Measurements from ENCODE around the gene MCF2L.

MCF2L gene

DNA sequence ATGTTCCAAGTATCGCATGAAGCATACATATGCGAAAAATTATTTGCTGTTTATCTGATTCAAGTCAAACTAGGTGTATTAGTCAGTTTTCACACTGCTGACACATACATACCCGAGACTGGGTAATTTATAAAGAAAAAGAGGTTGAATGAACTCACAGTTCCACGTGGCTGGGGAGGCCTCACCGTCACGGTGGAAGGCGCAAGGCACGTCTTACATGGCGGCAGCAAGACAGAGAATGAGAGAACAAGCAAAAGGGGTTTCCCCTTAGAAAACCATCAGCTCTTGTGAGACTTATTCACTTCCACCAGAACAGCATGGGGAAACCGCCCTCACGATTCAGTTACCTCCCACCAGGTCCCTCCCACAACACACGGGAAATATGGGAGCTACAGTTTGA, 176.5 kb downstream of the MCF2L start:
- no peaks in the 10 kb centered on the region for H3K27me3 ChIP-seq (ENCODE audit: insufficient read depth, poor library complexity, severe bottlenecking)
- H3K27ac ChIP-seq (replicated peaks) = no peak overlapping the region
- no peak for TF ChIP-seq POLR2AphosphoS5 (IDR thresholded peaks at IDR 0.05; ENCODE audit: low read depth)
- TF ChIP-seq GABPA (IDR thresholded peaks at IDR 0.05; ENCODE audit: low read depth) = no peak
- TF ChIP-seq SPI1 (IDR thresholded peaks at IDR 0.05; ENCODE audit: borderline replicate concordance, low read depth) = no peak
- TF ChIP-seq CTCF (IDR thresholded peaks at IDR 0.05; ENCODE audit: insufficient read depth, low read length) = no peak
- TF ChIP-seq, protein P1, sequence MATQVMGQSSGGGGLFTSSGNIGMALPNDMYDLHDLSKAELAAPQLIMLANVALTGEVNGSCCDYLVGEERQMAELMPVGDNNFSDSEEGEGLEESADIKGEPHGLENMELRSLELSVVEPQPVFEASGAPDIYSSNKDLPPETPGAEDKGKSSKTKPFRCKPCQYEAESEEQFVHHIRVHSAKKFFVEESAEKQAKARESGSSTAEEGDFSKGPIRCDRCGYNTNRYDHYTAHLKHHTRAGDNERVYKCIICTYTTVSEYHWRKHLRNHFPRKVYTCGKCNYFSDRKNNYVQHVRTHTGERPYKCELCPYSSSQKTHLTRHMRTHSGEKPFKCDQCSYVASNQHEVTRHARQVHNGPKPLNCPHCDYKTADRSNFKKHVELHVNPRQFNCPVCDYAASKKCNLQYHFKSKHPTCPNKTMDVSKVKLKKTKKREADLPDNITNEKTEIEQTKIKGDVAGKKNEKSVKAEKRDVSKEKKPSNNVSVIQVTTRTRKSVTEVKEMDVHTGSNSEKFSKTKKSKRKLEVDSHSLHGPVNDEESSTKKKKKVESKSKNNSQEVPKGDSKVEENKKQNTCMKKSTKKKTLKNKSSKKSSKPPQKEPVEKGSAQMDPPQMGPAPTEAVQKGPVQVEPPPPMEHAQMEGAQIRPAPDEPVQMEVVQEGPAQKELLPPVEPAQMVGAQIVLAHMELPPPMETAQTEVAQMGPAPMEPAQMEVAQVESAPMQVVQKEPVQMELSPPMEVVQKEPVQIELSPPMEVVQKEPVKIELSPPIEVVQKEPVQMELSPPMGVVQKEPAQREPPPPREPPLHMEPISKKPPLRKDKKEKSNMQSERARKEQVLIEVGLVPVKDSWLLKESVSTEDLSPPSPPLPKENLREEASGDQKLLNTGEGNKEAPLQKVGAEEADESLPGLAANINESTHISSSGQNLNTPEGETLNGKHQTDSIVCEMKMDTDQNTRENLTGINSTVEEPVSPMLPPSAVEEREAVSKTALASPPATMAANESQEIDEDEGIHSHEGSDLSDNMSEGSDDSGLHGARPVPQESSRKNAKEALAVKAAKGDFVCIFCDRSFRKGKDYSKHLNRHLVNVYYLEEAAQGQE (IDR thresholded peaks at IDR 0.05; ENCODE audit: insufficient replicate concordance, low read depth) = no peak
- DNase-seq (ENCODE audit: low read depth in 1 of 2, low spot score in 1 of 2) = no peak
- no peak overlapping the region for H3K4me3 ChIP-seq (replicated peaks; ENCODE audit: insufficient read depth, low read length)

DNA sequence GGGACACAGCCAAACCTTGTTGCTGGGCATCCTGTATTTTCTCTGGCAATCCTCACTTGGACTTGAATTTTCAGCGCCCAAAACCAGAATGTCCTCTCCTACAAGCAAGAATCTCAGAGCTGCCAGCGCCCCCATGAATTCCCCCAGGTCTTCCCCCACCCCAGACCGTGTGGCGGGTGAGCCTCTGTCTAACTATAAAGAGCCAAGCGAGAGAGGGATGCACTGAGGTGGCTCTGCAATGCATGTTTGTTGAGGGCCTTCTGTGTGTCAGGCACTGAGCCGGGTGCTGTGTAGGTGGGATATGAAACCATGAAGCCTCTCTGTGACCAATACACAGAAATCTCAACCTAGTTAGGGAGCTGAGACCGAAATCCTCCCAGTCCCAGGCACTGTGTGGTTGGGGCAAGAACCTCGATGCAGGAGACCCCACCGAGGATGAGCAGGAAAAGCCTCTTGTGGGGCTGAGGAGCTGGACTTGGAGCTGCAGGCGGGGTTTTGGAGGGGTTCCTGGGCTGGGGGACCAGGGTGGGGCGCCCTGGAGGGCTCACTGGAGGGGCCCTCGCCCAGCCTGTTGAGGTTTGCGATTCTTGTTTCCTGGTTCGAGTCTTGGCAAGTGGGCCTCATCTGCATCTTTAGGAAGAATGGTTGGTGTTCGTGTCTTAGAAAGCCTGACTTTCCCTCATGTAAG, 177.0 kb downstream of the MCF2L start:
- TF ChIP-seq GABPA (IDR thresholded peaks at IDR 0.05; ENCODE audit: low read depth) = no peak
- no peak overlapping the region for H3K4me3 ChIP-seq (replicated peaks; ENCODE audit: insufficient read depth, low read length)
- no peaks in the 10 kb centered on the region for H3K27me3 ChIP-seq (ENCODE audit: insufficient read depth, poor library complexity, severe bottlenecking)
- DNase-seq (ENCODE audit: low read depth in 1 of 2, low spot score in 1 of 2) = no peak
- H3K27ac ChIP-seq (replicated peaks) = no peak overlapping the region

DNA sequence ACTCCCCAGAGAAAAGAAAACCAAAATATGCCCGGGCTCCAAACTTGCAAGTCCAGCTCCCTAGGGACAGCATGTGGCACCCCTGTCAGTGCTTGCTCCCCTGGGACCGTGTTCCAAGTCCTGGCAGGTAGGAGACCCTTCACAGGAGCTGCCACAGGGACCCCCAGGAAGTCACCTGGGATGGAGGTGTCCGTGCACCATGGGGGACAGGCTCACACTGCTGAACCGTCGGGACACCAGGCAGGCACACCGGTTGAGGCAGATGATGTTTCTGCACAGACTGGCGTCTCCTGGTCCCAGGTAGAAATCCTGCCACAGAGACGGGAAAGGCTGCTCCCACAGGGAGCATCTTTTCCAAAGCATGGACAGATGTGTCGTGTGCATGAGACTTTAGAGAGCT, 177.7 kb downstream of the MCF2L start:
- Histone ChIP-seq H3K4me3 (replicated peaks; ENCODE audit: insufficient read depth, low read length) (no peak overlapping the region), H3K27me3 (ENCODE audit: insufficient read depth, poor library complexity, severe bottlenecking) (no peaks in the 10 kb centered on the region), H3K27ac (replicated peaks) (no peak overlapping the region)
- DNase-seq (ENCODE audit: low read depth in 1 of 2, low spot score in 1 of 2) = no peak
- TF ChIP-seq, protein P1 (IDR thresholded peaks at IDR 0.05; ENCODE audit: insufficient replicate concordance, low read depth) = no peak
- TF ChIP-seq SPI1 (IDR thresholded peaks at IDR 0.05; ENCODE audit: borderline replicate concordance, low read depth) (no peak), GABPA (IDR thresholded peaks at IDR 0.05; ENCODE audit: low read depth) (no peak), CTCF (IDR thresholded peaks at IDR 0.05; ENCODE audit: insufficient read depth, low read length) (no peak), POLR2AphosphoS5 (IDR thresholded peaks at IDR 0.05; ENCODE audit: low read depth) (no peak)

GRCh38 chr13:113147206-113147605, 178.2 kb downstream of the MCF2L start:
- H3K4me3 ChIP-seq (replicated peaks; ENCODE audit: insufficient read depth, low read length) = no peak overlapping the region
- no peak for TF ChIP-seq GABPA (IDR thresholded peaks at IDR 0.05; ENCODE audit: low read depth)
- no peak for TF ChIP-seq POLR2AphosphoS5 (IDR thresholded peaks at IDR 0.05; ENCODE audit: low read depth)
- TF ChIP-seq, protein P1 (IDR thresholded peaks at IDR 0.05; ENCODE audit: insufficient replicate concordance, low read depth) = no peak
- no peak for TF ChIP-seq CTCF (IDR thresholded peaks at IDR 0.05; ENCODE audit: insufficient read depth, low read length)
- TF ChIP-seq SPI1 (IDR thresholded peaks at IDR 0.05; ENCODE audit: borderline replicate concordance, low read depth) = no peak
- H3K27ac ChIP-seq (replicated peaks) = no peak overlapping the region
- no peak for DNase-seq (ENCODE audit: low read depth in 1 of 2, low spot score in 1 of 2)
- H3K27me3 ChIP-seq (ENCODE audit: insufficient read depth, poor library complexity, severe bottlenecking) = no peaks in the 10 kb centered on the region

Data from HL-60 (cell line).